Measurements from ENCODE around the gene AMELX.

Gene AMELX
- 0 reads per million in 2 donors for total RNA-seq

GRCh38 chrX:11293113-11293512, at the start of gene AMELX:
TSS of gene AMELX (plus strand) at chrX:11293413. CDS start at chrX:11294789, 1,376 bp downstream.
- DNase-seq: no peak

GRCh38 chrX:11244636-11245035, 48.6 kb upstream of the AMELX start:
- no peak for DNase-seq

- DNase-seq: no peak
These were observed 38.6 kb upstream of the AMELX start for GRCh38 chrX:11254417-11255109.

GRCh38 chrX:11257290-11257689, 35.9 kb upstream of the AMELX start:
- no peak for DNase-seq

GRCh38 chrX:11257711-11258110, 35.5 kb upstream of the AMELX start:
- no peak for DNase-seq

- DNase-seq: no peak
These were observed 33.8 kb upstream of the AMELX start for GRCh38 chrX:11259437-11259836.

- no peak for DNase-seq
These were observed 32.0 kb upstream of the AMELX start for GRCh38 chrX:11261260-11261659.

GRCh38 chrX:11264925-11265324, 28.3 kb upstream of the AMELX start:
- no peak for DNase-seq

GRCh38 chrX:11265352-11265751, 27.9 kb upstream of the AMELX start:
- no peak for DNase-seq

GRCh38 chrX:11266573-11267003, 26.6 kb upstream of the AMELX start:
- DNase-seq: no peak

- DNase-seq: no peak
These were observed 25.8 kb upstream of the AMELX start for GRCh38 chrX:11267425-11267824.

GRCh38 chrX:11269006-11269405, 24.2 kb upstream of the AMELX start:
- no peak for DNase-seq

- DNase-seq: no peak
These were observed 23.2 kb upstream of the AMELX start for GRCh38 chrX:11269996-11270395.

- DNase-seq: no peak
These were observed 20.9 kb upstream of the AMELX start for GRCh38 chrX:11272290-11272689.

GRCh38 chrX:11272863-11273262, 20.4 kb upstream of the AMELX start:
- no peak for DNase-seq

GRCh38 chrX:11273544-11273943, 19.7 kb upstream of the AMELX start:
- no peak for DNase-seq

GRCh38 chrX:11282043-11282442, 11.2 kb upstream of the AMELX start:
- DNase-seq: no peak

- no peak for DNase-seq
These were observed 7.6 kb upstream of the AMELX start for GRCh38 chrX:11285651-11286050.

GRCh38 chrX:11287505-11287904, 5.7 kb upstream of the AMELX start:
- DNase-seq: no peak

- DNase-seq: no peak
These were observed 2.7 kb upstream of the AMELX start for GRCh38 chrX:11290416-11291102.

- no peak for DNase-seq
These were observed 2.8 kb downstream of the AMELX start for GRCh38 chrX:11296051-11296450.

- no peak for DNase-seq
These were observed 5.4 kb downstream of the AMELX start for GRCh38 chrX:11298600-11298999.

- no peak for DNase-seq
These were observed 11.6 kb downstream of the AMELX start for GRCh38 chrX:11304829-11305228.

- no peak for DNase-seq
These were observed 12.4 kb downstream of the AMELX start for GRCh38 chrX:11305641-11306040.

GRCh38 chrX:11309220-11309619, 16.0 kb downstream of the AMELX start:
- DNase-seq: no peak
